Measurements from ENCODE around the gene VEPH1.
A peak's percentile ranks its signal among the peaks of the same experiment; 100 is the strongest.

Gene VEPH1

GRCh38 chr3:157297328-157297915, 205.8 kb downstream of the VEPH1 start:
- no peak for DNase-seq

- no peak for DNase-seq
Observed at GRCh38 chr3:157294953-157295352, 208.3 kb downstream of the VEPH1 start.

GRCh38 chr3:157294491-157294890, 208.7 kb downstream of the VEPH1 start:
- DNase-seq: no peak

- no peak for DNase-seq
Observed at GRCh38 chr3:157290766-157291165, 212.4 kb downstream of the VEPH1 start.

GRCh38 chr3:157285966-157286365, 217.2 kb downstream of the VEPH1 start:
- DNase-seq: no peak

GRCh38 chr3:157285141-157285540, 218.1 kb downstream of the VEPH1 start:
- no peak for DNase-seq

GRCh38 chr3:157284688-157285087, 218.5 kb downstream of the VEPH1 start:
- DNase-seq: no peak

- no peak for DNase-seq
Observed at GRCh38 chr3:157282261-157283191, 220.7 kb downstream of the VEPH1 start.

- DNase-seq: no peak
Observed at GRCh38 chr3:157280786-157281185, 222.4 kb downstream of the VEPH1 start.

- DNase-seq: no peak
Observed at GRCh38 chr3:157280354-157280753, 222.9 kb downstream of the VEPH1 start.

GRCh38 chr3:157279237-157279636, 224.0 kb downstream of the VEPH1 start:
- peak; percentile 28 for DNase-seq

- no peak for DNase-seq
Observed at GRCh38 chr3:157276801-157277200, 226.4 kb downstream of the VEPH1 start.

- DNase-seq: no peak
Observed at GRCh38 chr3:157275832-157276231, 227.4 kb downstream of the VEPH1 start.

GRCh38 chr3:157274644-157275137, 228.5 kb downstream of the VEPH1 start:
- no peak for DNase-seq

- DNase-seq: no peak
Observed at GRCh38 chr3:157271283-157271882, 231.8 kb downstream of the VEPH1 start.

GRCh38 chr3:157268026-157268425, 235.2 kb downstream of the VEPH1 start:
- DNase-seq: no peak

- no peak for DNase-seq
Observed at GRCh38 chr3:157265931-157266330, 237.3 kb downstream of the VEPH1 start.

- DNase-seq: no peak
Observed at GRCh38 chr3:157263027-157263426, 240.2 kb downstream of the VEPH1 start.

- DNase-seq: no peak
Observed at GRCh38 chr3:157261000-157261399, 242.2 kb downstream of the VEPH1 start.

- DNase-seq: no peak
Observed at GRCh38 chr3:157259825-157260224, 243.4 kb downstream of the VEPH1 start.

GRCh38 chr3:157257101-157257500, 246.1 kb downstream of the VEPH1 start:
- no peak for DNase-seq

GRCh38 chr3:157255797-157256196, 247.4 kb downstream of the VEPH1 start:
- DNase-seq: no peak

GRCh38 chr3:157251685-157252084, 251.5 kb downstream of the VEPH1 start:
- DNase-seq: no peak

- DNase-seq: no peak
Observed at GRCh38 chr3:157249606-157250005, 253.6 kb downstream of the VEPH1 start.

Measured in hematopoietic multipotent progenitor cell treated with erythropoietin and hydrocortisone succinate and interleukin-3 and kit ligand, for 4 days (in vitro differentiated cells).